Measurements from ENCODE around the gene TBC1D2B.
"Not testable (repeated sequence)": the region's sequence is repeated elsewhere in the genome, so short reads cannot be mapped to it uniquely, and the experiment has no call there.

DNA sequence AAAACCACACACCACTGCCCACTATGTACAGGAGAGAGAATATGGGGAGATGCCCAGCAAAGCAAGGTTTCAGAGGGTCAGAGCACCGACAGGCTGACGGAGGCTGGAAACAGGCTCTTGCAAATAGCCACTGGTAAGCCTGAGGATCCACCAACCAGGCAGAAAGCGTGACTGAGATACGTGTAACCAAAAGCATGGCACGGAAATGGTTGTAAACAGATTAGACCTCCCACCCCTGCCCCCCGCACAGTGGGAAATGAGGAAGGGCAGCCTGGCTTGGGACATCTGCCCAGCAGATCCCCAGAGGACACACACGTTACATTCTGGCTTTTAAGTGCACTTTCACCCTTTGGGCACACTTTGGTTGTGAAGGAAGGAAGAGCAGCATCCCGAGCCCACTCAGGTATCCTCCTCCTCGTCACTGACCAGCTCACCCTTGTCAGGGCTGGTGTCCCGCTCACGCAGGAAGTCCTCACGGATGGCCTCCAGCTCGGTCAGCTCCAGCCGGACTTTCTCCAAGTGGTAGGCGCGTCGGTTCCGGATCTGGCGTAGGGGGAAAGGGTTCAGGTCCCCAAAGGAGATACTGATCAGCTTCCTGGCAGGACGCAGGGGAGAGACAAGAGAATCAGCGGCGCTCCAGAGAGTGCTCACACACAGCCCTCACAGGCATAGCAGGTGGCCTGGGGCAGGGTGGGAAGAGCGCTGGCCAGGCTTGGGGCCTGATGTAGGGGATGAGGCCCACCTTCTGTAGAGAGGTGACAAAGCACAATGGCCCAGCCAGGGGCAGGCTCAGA lies 79.6 kb downstream of the TBC1D2B start:
- not testable (repeated sequence) for TF ChIP-seq POLR2A, POLR2AphosphoS5, EP300 (IDR thresholded peaks at IDR 0.05)
- TF ChIP-seq, protein P1, sequence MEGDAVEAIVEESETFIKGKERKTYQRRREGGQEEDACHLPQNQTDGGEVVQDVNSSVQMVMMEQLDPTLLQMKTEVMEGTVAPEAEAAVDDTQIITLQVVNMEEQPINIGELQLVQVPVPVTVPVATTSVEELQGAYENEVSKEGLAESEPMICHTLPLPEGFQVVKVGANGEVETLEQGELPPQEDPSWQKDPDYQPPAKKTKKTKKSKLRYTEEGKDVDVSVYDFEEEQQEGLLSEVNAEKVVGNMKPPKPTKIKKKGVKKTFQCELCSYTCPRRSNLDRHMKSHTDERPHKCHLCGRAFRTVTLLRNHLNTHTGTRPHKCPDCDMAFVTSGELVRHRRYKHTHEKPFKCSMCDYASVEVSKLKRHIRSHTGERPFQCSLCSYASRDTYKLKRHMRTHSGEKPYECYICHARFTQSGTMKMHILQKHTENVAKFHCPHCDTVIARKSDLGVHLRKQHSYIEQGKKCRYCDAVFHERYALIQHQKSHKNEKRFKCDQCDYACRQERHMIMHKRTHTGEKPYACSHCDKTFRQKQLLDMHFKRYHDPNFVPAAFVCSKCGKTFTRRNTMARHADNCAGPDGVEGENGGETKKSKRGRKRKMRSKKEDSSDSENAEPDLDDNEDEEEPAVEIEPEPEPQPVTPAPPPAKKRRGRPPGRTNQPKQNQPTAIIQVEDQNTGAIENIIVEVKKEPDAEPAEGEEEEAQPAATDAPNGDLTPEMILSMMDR (IDR thresholded peaks at IDR 0.05), result not testable (repeated sequence)

Data from upper lobe of left lung (tissue), 4 donors.